Measurements from ENCODE around the gene ERAP2. TPM values are rescaled to one million over a fixed set of nuclear protein-coding genes. Genes with fewer than 3 reads are reported as not detected.

ERAP2 gene
- polyA plus RNA-seq, 1 experiment: 2.5 TPM

DNA sequence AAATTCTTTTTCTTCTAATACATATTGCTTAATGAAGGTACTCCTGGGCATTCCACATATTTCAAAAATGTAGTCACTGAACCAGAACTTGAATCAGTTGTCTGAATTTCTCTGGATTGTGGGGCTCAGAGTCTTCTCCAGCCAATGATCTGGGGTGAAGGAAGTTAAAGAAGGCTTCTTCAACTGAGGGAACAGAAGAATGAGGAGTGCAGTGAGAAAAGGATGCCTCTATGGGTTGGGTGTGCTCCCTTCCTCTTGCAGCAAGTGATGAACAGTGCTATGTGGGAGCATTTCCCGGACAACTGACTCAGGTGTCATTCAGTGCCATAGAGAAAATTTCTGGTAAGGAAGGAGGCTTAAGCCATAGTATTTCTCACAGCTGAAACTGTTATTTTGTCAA, 67.5 kb downstream of the ERAP2 start:
- TF ChIP-seq CTCF (IDR thresholded peaks at IDR 0.05; ENCODE audit: low read depth, low read length): no peak
- no peaks in the 10 kb centered on the region for H3K27me3 ChIP-seq (ENCODE audit: control insufficient read depth, insufficient read depth, low read length)
- no peak for DNase-seq (ENCODE audit: low read depth, low spot score)
- ChIA-PET POLR2A (interaction anchor here (0.6 kb wide), 1 partner anchor 85 kb away, joined by 12 read pairs; no protein-coding TSS in a partner anchor), CTCF (no interaction called here)
- no peaks in the 10 kb centered on the region for H3K9me3 ChIP-seq (ENCODE audit: control insufficient read depth, insufficient read depth, low read length)
- H3K27ac ChIP-seq (ENCODE audit: low read depth, low read length): no peak overlapping the region
- no peak overlapping the region for H3K4me3 ChIP-seq (ENCODE audit: low read depth, low read length)

GRCh38 chr5:96945144-96945897, 69.0 kb downstream of the ERAP2 start:
- H3K9me3 ChIP-seq (ENCODE audit: control insufficient read depth, insufficient read depth, low read length): no peaks in the 10 kb centered on the region; the same call in 1 of the 2 replicates
- CTCF ChIA-PET: interaction anchor here (0.7 to 0.9 kb wide), 2 partner anchors 45 to 52 kb away, joined by 3 read pairs; no protein-coding TSS in a partner anchor
- no peak for DNase-seq (ENCODE audit: low read depth, low spot score)
- no peak for TF ChIP-seq CTCF (IDR thresholded peaks at IDR 0.05; ENCODE audit: low read depth, low read length)
- no peak overlapping the region for H3K4me3 ChIP-seq (ENCODE audit: low read depth, low read length)
- no peaks in the 10 kb centered on the region for H3K27me3 ChIP-seq (ENCODE audit: control insufficient read depth, insufficient read depth, low read length)
- POLR2A ChIA-PET: no interaction called here
- no peak overlapping the region for H3K27ac ChIP-seq (ENCODE audit: low read depth, low read length)

- POLR2A ChIA-PET: interaction anchor here (0.6 kb wide), 1 partner anchor 23 kb away, joined by 4 read pairs; no protein-coding TSS in a partner anchor
- CTCF ChIA-PET: no interaction called here
- no peak for TF ChIP-seq CTCF (IDR thresholded peaks at IDR 0.05; ENCODE audit: low read depth, low read length)
- DNase-seq (ENCODE audit: low read depth, low spot score): no peak
- Histone ChIP-seq H3K27ac (ENCODE audit: low read depth, low read length) (no peak overlapping the region), H3K9me3 (ENCODE audit: control insufficient read depth, insufficient read depth, low read length) (no peaks in the 10 kb centered on the region; the same call in 1 of the 2 replicates), H3K27me3 (ENCODE audit: control insufficient read depth, insufficient read depth, low read length) (no peaks in the 10 kb centered on the region), H3K4me3 (ENCODE audit: low read depth, low read length) (no peak overlapping the region)
Measured at GRCh38 chr5:96946381-96946780, 70.1 kb downstream of the ERAP2 start.

- ChIA-PET CTCF (no interaction called here), POLR2A (no interaction called here)
- TF ChIP-seq CTCF (IDR thresholded peaks at IDR 0.05; ENCODE audit: low read depth, low read length): no peak
- H3K27me3 ChIP-seq (ENCODE audit: control insufficient read depth, insufficient read depth, low read length): no peaks in the 10 kb centered on the region
- H3K27ac ChIP-seq (ENCODE audit: low read depth, low read length): no peak overlapping the region
- H3K4me3 ChIP-seq (ENCODE audit: low read depth, low read length): no peak overlapping the region
- no peaks in the 10 kb centered on the region; the same call in 1 of the 2 replicates for H3K9me3 ChIP-seq (ENCODE audit: control insufficient read depth, insufficient read depth, low read length)
- no peak for DNase-seq (ENCODE audit: low read depth, low spot score)
Measured at GRCh38 chr5:96952118-96952750, 75.9 kb downstream of the ERAP2 start.

All from AG04450 (cell line).